Ramos (cell line): ENCODE results near the gene ETV3L.
"Not testable (repeated sequence)": the region's sequence is repeated elsewhere in the genome, so short reads cannot be mapped to it uniquely, and the experiment has no call there.

Source experiments
- in situ Hi-C: fragments of 300-500 bp; cut with MboI; formaldehyde crosslinking; loops from one replicate; pipeline ENCODE4 v1.14.3; 2022; ENCODE audit warnings: low sequenced_read_pairs; ENCODE audit not compliant: unreplicated experiment

ETV3L gene

GRCh38 chr1:157086299-157086698 is 13.3 kb downstream of the ETV3L start:
- in situ Hi-C loops, result no loop called here

- in situ Hi-C loops, result no loop called here
Observed at GRCh38 chr1:157085421-157085820, 14.2 kb downstream of the ETV3L start.

- in situ Hi-C loops, result no loop called here
Observed at GRCh38 chr1:157084720-157085119, 14.9 kb downstream of the ETV3L start.

- in situ Hi-C loops, result no loop called here
Observed at GRCh38 chr1:157081707-157082106, 17.9 kb downstream of the ETV3L start.

- in situ Hi-C loops, result no loop called here
Observed at GRCh38 chr1:157080714-157081113, 18.9 kb downstream of the ETV3L start.

- in situ Hi-C loops, result no loop called here
Observed at GRCh38 chr1:157077394-157077793, 22.2 kb downstream of the ETV3L start.

- in situ Hi-C loops, result no loop called here
Observed at GRCh38 chr1:157073944-157074685, 25.5 kb downstream of the ETV3L start.

- in situ Hi-C loops, result no loop called here
Observed at GRCh38 chr1:157069601-157070000, 30.0 kb downstream of the ETV3L start.

- in situ Hi-C loops, result not testable (repeated sequence)
Observed at GRCh38 chr1:157059241-157059640, 40.4 kb downstream of the ETV3L start.

- in situ Hi-C loops, result no loop called here
Observed at GRCh38 chr1:157056269-157056668, 43.3 kb downstream of the ETV3L start.

- in situ Hi-C loops, result not testable (repeated sequence)
Observed at GRCh38 chr1:157055729-157056128, 43.9 kb downstream of the ETV3L start.

- in situ Hi-C loops, result no loop called here
Observed at GRCh38 chr1:157050836-157051235, 48.8 kb downstream of the ETV3L start.

GRCh38 chr1:157047062-157047410 is 52.6 kb downstream of the ETV3L start:
- in situ Hi-C loops, result no loop called here

GRCh38 chr1:157045250-157046218 is 54.1 kb downstream of the ETV3L start, which contains the start of gene ARHGEF11:
Gene ARHGEF11, minus strand, starts transcription at chr1:157045742. Its CDS starts 1,412 bp downstream, at chr1:157044330.
- in situ Hi-C loops, result no loop called here

GRCh38 chr1:157044326-157044725 is 55.3 kb downstream of the ETV3L start:
- in situ Hi-C loops, result no loop called here

- in situ Hi-C loops, result no loop called here
Observed at GRCh38 chr1:157043685-157044084, 55.9 kb downstream of the ETV3L start.

GRCh38 chr1:157042846-157043245 is 56.8 kb downstream of the ETV3L start:
- in situ Hi-C loops, result no loop called here
